ENCODE data around the gene MAPT.

Gene MAPT

GRCh38 chr17:45989759-45990158, 95.4 kb downstream of the MAPT start:
- no peak for DNase-seq (ENCODE audit: low read depth in 1 of 2, low spot score in 1 of 2)
- no peak for TF ChIP-seq JUND (IDR thresholded peaks at IDR 0.05; ENCODE audit: low read depth)
- in situ Hi-C loops (cut with HindIII; ENCODE audit: low pct_unique_long_range_greater_than_20kb, low sequenced_read_pairs) = no loop called here

- no peak for DNase-seq (ENCODE audit: low read depth in 1 of 2, low spot score in 1 of 2)
- TF ChIP-seq JUND (IDR thresholded peaks at IDR 0.05; ENCODE audit: low read depth) = no peak
- in situ Hi-C loops (cut with HindIII; ENCODE audit: low pct_unique_long_range_greater_than_20kb, low sequenced_read_pairs) = no loop called here
Measured at GRCh38 chr17:45990886-45991285, 96.5 kb downstream of the MAPT start.

- TF ChIP-seq JUND (IDR thresholded peaks at IDR 0.05; ENCODE audit: low read depth) = no peak
- no peak for DNase-seq (ENCODE audit: low read depth in 1 of 2, low spot score in 1 of 2)
- in situ Hi-C loops (cut with HindIII; ENCODE audit: low pct_unique_long_range_greater_than_20kb, low sequenced_read_pairs) = no loop called here
Measured at GRCh38 chr17:45991341-45991740, 97.0 kb downstream of the MAPT start.

- DNase-seq (ENCODE audit: low read depth in 1 of 2, low spot score in 1 of 2) = no peak
- TF ChIP-seq JUND (IDR thresholded peaks at IDR 0.05; ENCODE audit: low read depth) = no peak
- in situ Hi-C loops (cut with HindIII; ENCODE audit: low pct_unique_long_range_greater_than_20kb, low sequenced_read_pairs) = no loop called here
Measured at GRCh38 chr17:45992175-45992574, 97.8 kb downstream of the MAPT start.

GRCh38 chr17:45992904-45993303, 98.5 kb downstream of the MAPT start:
- TF ChIP-seq JUND (IDR thresholded peaks at IDR 0.05; ENCODE audit: low read depth) = no peak
- in situ Hi-C loops (cut with HindIII; ENCODE audit: low pct_unique_long_range_greater_than_20kb, low sequenced_read_pairs) = no loop called here
- peak in 1 of 2 experiments; percentile 35 for DNase-seq (ENCODE audit: low read depth in 1 of 2, low spot score in 1 of 2)

GRCh38 chr17:45993962-45994627, 99.7 kb downstream of the MAPT start:
- in situ Hi-C loops (cut with HindIII; ENCODE audit: low pct_unique_long_range_greater_than_20kb, low sequenced_read_pairs) = no loop called here
- no peak for DNase-seq (ENCODE audit: low read depth in 1 of 2, low spot score in 1 of 2)
- no peak for TF ChIP-seq JUND (IDR thresholded peaks at IDR 0.05; ENCODE audit: low read depth)

GRCh38 chr17:45994987-45995386, 100.6 kb downstream of the MAPT start:
- DNase-seq (ENCODE audit: low read depth in 1 of 2, low spot score in 1 of 2) = no peak
- TF ChIP-seq JUND (IDR thresholded peaks at IDR 0.05; ENCODE audit: low read depth) = no peak
- in situ Hi-C loops (cut with HindIII; ENCODE audit: low pct_unique_long_range_greater_than_20kb, low sequenced_read_pairs) = no loop called here

GRCh38 chr17:45995627-45996270, 101.4 kb downstream of the MAPT start:
- no peak for DNase-seq (ENCODE audit: low read depth in 1 of 2, low spot score in 1 of 2)
- no peak for TF ChIP-seq JUND (IDR thresholded peaks at IDR 0.05; ENCODE audit: low read depth)
- in situ Hi-C loops (cut with HindIII; ENCODE audit: low pct_unique_long_range_greater_than_20kb, low sequenced_read_pairs) = no loop called here

- in situ Hi-C loops (cut with HindIII; ENCODE audit: low pct_unique_long_range_greater_than_20kb, low sequenced_read_pairs) = no loop called here
- no peak for TF ChIP-seq JUND (IDR thresholded peaks at IDR 0.05; ENCODE audit: low read depth)
- DNase-seq (ENCODE audit: low read depth in 1 of 2, low spot score in 1 of 2) = no peak
Measured at GRCh38 chr17:45996282-45996937, 102.1 kb downstream of the MAPT start.

GRCh38 chr17:45997166-45997565, 102.8 kb downstream of the MAPT start:
- in situ Hi-C loops (cut with HindIII; ENCODE audit: low pct_unique_long_range_greater_than_20kb, low sequenced_read_pairs) = no loop called here
- TF ChIP-seq JUND (IDR thresholded peaks at IDR 0.05; ENCODE audit: low read depth) = no peak
- no peak for DNase-seq (ENCODE audit: low read depth in 1 of 2, low spot score in 1 of 2)

GRCh38 chr17:45997624-45998023, 103.3 kb downstream of the MAPT start:
- in situ Hi-C loops (cut with HindIII; ENCODE audit: low pct_unique_long_range_greater_than_20kb, low sequenced_read_pairs) = no loop called here
- no peak for TF ChIP-seq JUND (IDR thresholded peaks at IDR 0.05; ENCODE audit: low read depth)

GRCh38 chr17:45998987-45999899, 104.9 kb downstream of the MAPT start, which contains the start of gene STH:
STH (plus strand) TSS chr17:45999250; CDS start chr17:45999280, 30 bp downstream.
- in situ Hi-C loops (cut with HindIII; ENCODE audit: low pct_unique_long_range_greater_than_20kb, low sequenced_read_pairs) = no loop called here
- DNase-seq (ENCODE audit: low read depth in 1 of 2, low spot score in 1 of 2) = no peak
- TF ChIP-seq JUND (IDR thresholded peaks at IDR 0.05; ENCODE audit: low read depth) = no peak

More at GRCh38 chr17:45997624-45998023, 103.3 kb downstream of the MAPT start:
- DNase-seq (ENCODE audit: low read depth in 1 of 2, low spot score in 1 of 2) = no peak
